Trophoblast cell (in vitro differentiated cells and primary cell): Measurements from ENCODE around the gene LNPK.
A peak's percentile ranks its signal among the peaks of the same experiment; 100 is the strongest.

Experiments
- DNase-seq, 2 donors: peaks; one replicate each; pipeline ENCODE4 v3.0.0-alpha.2; 2016
- H2AFZ ChIP-seq: 2 replicates; pipeline ENCODE4 v1.6.1; 2013; ENCODE audit warnings: low read length, moderate library complexity, mild to moderate bottlenecking; ENCODE audit not compliant: insufficient read depth, poor library complexity
- H2AK5ac ChIP-seq: 2 replicates; pipeline ENCODE4 v1.6.1; 2013; ENCODE audit warnings: mild to moderate bottlenecking, low read length
- H2BK120ac ChIP-seq: 2 replicates; pipeline ENCODE4 v1.6.1; 2013; ENCODE audit warnings: low read length, mild to moderate bottlenecking, moderate library complexity; ENCODE audit not compliant: insufficient read depth, poor library complexity
- H2BK12ac ChIP-seq: 2 replicates; pipeline ENCODE4 v1.6.1; 2013; ENCODE audit warnings: mild to moderate bottlenecking, low read length, moderate library complexity
- H2BK5ac ChIP-seq: 2 replicates; pipeline ENCODE4 v1.6.1; 2013; ENCODE audit warnings: low read length, low read depth, moderate library complexity, mild to moderate bottlenecking; ENCODE audit not compliant: poor library complexity
- H3K14ac ChIP-seq: 2 replicates; pipeline ENCODE4 v1.6.1; 2013; ENCODE audit warnings: mild to moderate bottlenecking, low read length
- H3K18ac ChIP-seq: 2 replicates; pipeline ENCODE4 v1.6.1; 2013; ENCODE audit warnings: mild to moderate bottlenecking, low read length
- H3K23ac ChIP-seq: 2 replicates; pipeline ENCODE4 v1.6.1; 2013; ENCODE audit warnings: low read length
- H3K27ac ChIP-seq: 2 replicates; pipeline ENCODE4 v1.5.1; 2013; ENCODE audit warnings: low read depth, mild to moderate bottlenecking, inconsistent platforms, low read length, moderate library complexity
- H3K27me3 ChIP-seq: 2 replicates; pipeline ENCODE4 v1.6.1; 2013; ENCODE audit warnings: inconsistent platforms, mild to moderate bottlenecking, low read length, moderate library complexity; ENCODE audit not compliant: insufficient read depth
- H3K36me3 ChIP-seq, 2 experiments: 1 replicate in 1 of 2; 2 replicates in 1 of 2; pipeline ENCODE4 v1.6.1; 2013; ENCODE audit warnings: low read length in 2 of 2, mild to moderate bottlenecking in 2 of 2, moderate library complexity in 1 of 2; ENCODE audit not compliant: insufficient read depth in 2 of 2, control insufficient read depth in 1 of 2
- H3K4ac ChIP-seq: 2 replicates; pipeline ENCODE4 v1.6.1; 2013; ENCODE audit warnings: low read depth, mild to moderate bottlenecking, low read length, moderate library complexity
- H3K4me1 ChIP-seq, 2 experiments: 1 replicate in 1 of 2; 2 replicates in 1 of 2; pipeline ENCODE4 v1.6.1; 2013; ENCODE audit warnings: low read length in 2 of 2, mild to moderate bottlenecking in 2 of 2, moderate library complexity in 1 of 2; ENCODE audit not compliant: insufficient read depth in 2 of 2, control insufficient read depth in 1 of 2
- H3K4me2 ChIP-seq: 2 replicates; pipeline ENCODE4 v1.6.1; 2013; ENCODE audit warnings: inconsistent platforms, mild to moderate bottlenecking, low read length, moderate library complexity
- H3K4me3 ChIP-seq: 2 replicates; pipeline ENCODE4 v1.5.1; 2013; ENCODE audit warnings: mild to moderate bottlenecking, low read depth, low read length, inconsistent platforms
- H3K79me1 ChIP-seq: one replicate; pipeline ENCODE4 v1.6.1; 2013; ENCODE audit warnings: low read length
- H3K79me2 ChIP-seq: 2 replicates; pipeline ENCODE4 v1.6.1; 2013; ENCODE audit warnings: low read length, mild to moderate bottlenecking; ENCODE audit not compliant: control insufficient read depth, insufficient read depth, poor library complexity
- H3K9ac ChIP-seq: 2 replicates; pipeline ENCODE4 v1.6.1; 2013; ENCODE audit warnings: mild to moderate bottlenecking, low read length
- H3K9me3 ChIP-seq: 2 replicates; pipeline ENCODE4 v1.6.1; 2013; ENCODE audit warnings: low read depth, mild to moderate bottlenecking, control low read depth, inconsistent platforms, low read length; ENCODE audit not compliant: insufficient read depth
- H4K12ac ChIP-seq: 2 replicates; pipeline ENCODE4 v1.6.1; 2013; ENCODE audit warnings: low read depth, mild to moderate bottlenecking, low read length, moderate library complexity
- H4K8ac ChIP-seq: 2 replicates; pipeline ENCODE4 v1.6.1; 2013; ENCODE audit warnings: low read depth, mild to moderate bottlenecking, low read length, moderate library complexity
- H4K91ac ChIP-seq: one replicate; pipeline ENCODE4 v1.6.1; 2013; ENCODE audit warnings: low read depth, mild to moderate bottlenecking, low read length, moderate library complexity
- WGBS: extraction: QIAGEN DNeasy Blood & Tissue Kit; methylation state at CpG from one replicate; pipeline ENCODE4 v1.1.7; 2013; ENCODE audit warnings: missing lambda C conversion rate; ENCODE audit not compliant: insufficient read length, insufficient coverage; ENCODE audit errors: extremely low coverage; 5-methylcytosine and 5-hydroxymethylcytosine counted together

The LNPK gene

DNA sequence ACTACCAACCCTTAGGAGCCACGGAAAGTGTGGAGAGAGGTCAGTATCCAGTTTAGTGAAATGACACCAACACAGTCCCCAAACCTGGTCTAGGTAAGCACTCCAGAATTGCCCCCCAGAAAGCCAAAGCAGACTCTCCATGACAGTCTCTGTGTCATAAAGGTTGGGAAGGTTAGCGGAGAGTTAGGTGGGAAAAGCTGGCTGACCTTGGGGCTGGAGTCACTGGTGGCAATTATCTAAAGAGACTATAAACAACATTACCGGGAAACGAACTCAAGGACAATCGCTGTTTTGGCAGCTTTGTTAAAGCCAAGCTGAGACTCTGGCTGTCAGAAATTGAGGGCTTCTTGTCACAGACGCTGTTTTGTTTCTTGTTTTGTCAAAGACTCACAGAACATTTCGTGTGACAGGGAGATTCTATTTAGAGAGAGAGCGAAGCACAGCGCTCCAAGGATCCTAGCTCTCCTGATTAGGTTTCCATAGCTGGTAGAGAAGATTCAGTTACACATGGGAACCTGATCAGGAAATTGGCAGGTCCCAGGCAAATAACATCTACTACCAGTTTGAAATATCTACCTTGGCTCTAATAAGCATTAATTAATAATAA is 111.3 kb downstream of the LNPK start:
- no peak overlapping the region for H2BK5ac ChIP-seq
- H2AFZ ChIP-seq = no peak overlapping the region
- no peak overlapping the region for H3K23ac ChIP-seq
- no peaks in the 10 kb centered on the region for H3K9me3 ChIP-seq
- H3K4me2 ChIP-seq = no peak overlapping the region
- H3K36me3 ChIP-seq = no peaks in the 10 kb centered on the region
- no peak overlapping the region for H4K8ac ChIP-seq
- no peak overlapping the region for H3K4ac ChIP-seq
- peaks cover 0 to 3% of the 10 kb centered on the region in 2 experiments for H3K4me1 ChIP-seq
- no peak overlapping the region for H3K4me3 ChIP-seq
- no peak overlapping the region for H2AK5ac ChIP-seq
- H3K14ac ChIP-seq = no peak overlapping the region
- no CpG with 5 or more reads among the region's 9 CpGs for WGBS
- H2BK120ac ChIP-seq = peak overlapping the region; percentile 33
- no peak overlapping the region for H3K18ac ChIP-seq
- DNase-seq = no peak
- H3K27ac ChIP-seq = no peak overlapping the region
- peaks cover 2% of the 10 kb centered on the region for H3K79me1 ChIP-seq
- H3K79me2 ChIP-seq = no peaks in the 10 kb centered on the region
- H4K91ac ChIP-seq = peak overlapping the region; percentile 24
- no peak overlapping the region for H4K12ac ChIP-seq
- H3K27me3 ChIP-seq = no peaks in the 10 kb centered on the region
- H3K9ac ChIP-seq = no peak overlapping the region
- peak overlapping the region; percentile 40 for H2BK12ac ChIP-seq

DNA sequence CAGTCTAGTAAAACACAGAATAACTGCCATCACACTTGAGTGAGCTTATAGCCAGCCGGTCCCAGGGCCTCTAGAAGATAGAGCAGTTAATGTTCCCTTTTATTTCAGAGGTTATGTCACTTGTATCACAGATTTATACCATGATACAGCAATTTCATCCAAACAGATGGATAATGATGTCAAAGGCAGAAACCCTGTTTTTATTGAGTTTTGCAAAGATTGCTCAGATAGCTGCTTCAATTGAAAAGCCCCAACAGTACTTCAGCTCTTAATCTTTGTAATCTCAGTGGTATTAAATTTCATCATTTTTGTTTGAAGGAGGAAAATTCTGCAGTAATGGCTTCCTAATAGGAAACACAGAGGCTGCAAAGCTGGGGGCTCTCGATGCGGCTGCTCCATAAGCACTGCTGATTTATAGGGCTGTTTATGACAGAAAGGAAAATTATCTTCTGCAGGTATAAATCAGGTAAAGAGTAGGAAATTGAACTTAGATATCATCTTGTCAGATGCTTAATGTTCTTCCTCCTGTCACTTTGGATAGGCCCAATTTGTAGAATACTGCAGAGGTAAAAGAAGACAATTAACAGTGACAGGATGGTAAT is 112.3 kb downstream of the LNPK start:
- Histone ChIP-seq H3K9me3 (no peaks in the 10 kb centered on the region), H2BK120ac (no peak overlapping the region), H3K4me2 (no peak overlapping the region), H3K27me3 (no peaks in the 10 kb centered on the region), H2AFZ (no peak overlapping the region), H3K79me1 (peaks cover 2% of the 10 kb centered on the region), H4K12ac (no peak overlapping the region), H3K9ac (no peak overlapping the region), H2BK12ac (no peak overlapping the region), H3K4me1 (peaks cover 0 to 3% of the 10 kb centered on the region in 2 experiments), H3K36me3 (no peaks in the 10 kb centered on the region), H4K8ac (no peak overlapping the region), H3K4me3 (no peak overlapping the region), H4K91ac (no peak overlapping the region), H3K27ac (no peak overlapping the region), H2AK5ac (no peak overlapping the region), H3K79me2 (no peaks in the 10 kb centered on the region), H2BK5ac (no peak overlapping the region), H3K14ac (no peak overlapping the region), H3K18ac (no peak overlapping the region), H3K23ac (no peak overlapping the region), H3K4ac (no peak overlapping the region)
- no CpG with 5 or more reads among the region's 3 CpGs for WGBS
- DNase-seq = no peak

DNA sequence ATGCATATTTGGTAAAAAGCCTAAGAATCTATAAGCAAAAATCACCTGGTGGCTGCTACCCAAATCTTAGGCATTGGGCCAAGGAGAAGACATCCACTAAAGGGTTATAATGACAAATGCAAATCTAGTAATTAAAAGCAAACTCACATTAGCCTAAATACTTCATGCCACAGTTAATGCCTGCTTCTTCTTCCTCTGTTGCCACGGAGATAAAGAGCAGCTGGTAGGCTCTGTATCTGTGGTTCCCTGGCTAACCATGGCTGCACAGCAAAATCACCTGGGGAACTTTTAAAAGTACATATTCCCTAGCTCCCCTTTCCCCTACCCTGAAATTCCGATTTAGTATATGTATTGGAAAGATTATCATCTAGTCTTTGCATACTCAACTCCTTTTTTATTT is 114.3 kb downstream of the LNPK start:
- peaks cover 2% of the 10 kb centered on the region for H3K79me1 ChIP-seq
- no peak overlapping the region for H3K4me3 ChIP-seq
- no peak overlapping the region for H3K27ac ChIP-seq
- H3K4me2 ChIP-seq = no peak overlapping the region
- DNase-seq = no peak
- H2BK120ac ChIP-seq = no peak overlapping the region
- no peaks in the 10 kb centered on the region for H3K36me3 ChIP-seq
- no peak overlapping the region for H2BK12ac ChIP-seq
- no peak overlapping the region for H3K9ac ChIP-seq
- H3K14ac ChIP-seq = no peak overlapping the region
- no peak overlapping the region for H3K23ac ChIP-seq
- no peaks in the 10 kb centered on the region for H3K9me3 ChIP-seq
- H3K79me2 ChIP-seq = no peaks in the 10 kb centered on the region
- no peak overlapping the region for H2AK5ac ChIP-seq
- WGBS = no CpG with 5 or more reads among the region's 2 CpGs
- H3K4ac ChIP-seq = no peak overlapping the region
- H4K8ac ChIP-seq = no peak overlapping the region
- no peak overlapping the region for H4K91ac ChIP-seq
- H3K4me1 ChIP-seq = peaks cover 0 to 3% of the 10 kb centered on the region in 2 experiments
- no peak overlapping the region for H2AFZ ChIP-seq
- H4K12ac ChIP-seq = no peak overlapping the region
- H3K27me3 ChIP-seq = no peaks in the 10 kb centered on the region
- H3K18ac ChIP-seq = no peak overlapping the region
- no peak overlapping the region for H2BK5ac ChIP-seq

DNA sequence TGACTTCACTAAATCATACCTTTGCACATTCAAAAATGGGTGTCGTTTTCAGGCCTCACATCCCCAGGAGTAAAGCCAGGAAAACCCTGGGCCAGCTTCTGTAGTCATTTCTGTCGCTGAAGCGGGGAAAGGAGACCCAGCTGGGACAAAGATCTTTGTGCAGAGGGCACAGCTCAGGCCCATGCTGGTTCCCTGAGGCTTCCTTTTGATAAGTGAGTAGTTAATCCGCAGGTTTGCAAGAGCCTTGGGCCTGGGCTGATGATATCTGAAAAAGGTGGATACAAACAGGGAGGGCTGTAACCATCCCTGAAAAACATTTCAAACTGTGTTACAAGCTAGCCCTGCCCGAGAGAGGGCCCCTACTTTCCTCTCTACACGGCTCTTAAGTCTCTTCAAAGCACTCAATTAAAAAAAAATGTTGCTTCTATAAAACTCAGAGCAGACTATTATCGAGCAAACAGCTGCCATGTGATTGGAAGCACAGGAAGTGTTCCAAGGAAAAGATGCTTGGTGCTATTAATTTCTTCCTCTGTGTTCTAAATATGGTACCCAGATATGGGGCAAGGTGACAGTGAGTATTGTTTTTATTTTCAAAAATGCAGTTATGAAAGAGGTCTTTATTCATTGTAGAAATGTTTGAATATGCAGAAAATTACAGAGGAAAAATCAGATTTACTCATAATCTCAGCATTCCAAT is 117.2 kb downstream of the LNPK start:
- H3K36me3 ChIP-seq = no peaks in the 10 kb centered on the region
- no peak overlapping the region for H4K91ac ChIP-seq
- H2BK120ac ChIP-seq = no peak overlapping the region
- H3K27me3 ChIP-seq = no peaks in the 10 kb centered on the region
- H2BK5ac ChIP-seq = no peak overlapping the region
- no peak overlapping the region for H3K9ac ChIP-seq
- WGBS = no CpG with 5 or more reads among the region's 7 CpGs
- peaks cover 2% of the 10 kb centered on the region for H3K79me1 ChIP-seq
- no peak overlapping the region for H2AK5ac ChIP-seq
- H4K12ac ChIP-seq = no peak overlapping the region
- H3K79me2 ChIP-seq = no peaks in the 10 kb centered on the region
- H2BK12ac ChIP-seq = no peak overlapping the region
- H3K27ac ChIP-seq = no peak overlapping the region
- no peak overlapping the region for H4K8ac ChIP-seq
- no peak overlapping the region for H3K4me3 ChIP-seq
- H3K4me2 ChIP-seq = no peak overlapping the region
- no peak overlapping the region for H3K23ac ChIP-seq
- DNase-seq = no peak
- no peak overlapping the region for H3K18ac ChIP-seq
- no peaks in the 10 kb centered on the region for H3K4me1 ChIP-seq
- no peak overlapping the region for H3K14ac ChIP-seq
- H2AFZ ChIP-seq = no peak overlapping the region
- no peaks in the 10 kb centered on the region for H3K9me3 ChIP-seq
- no peak overlapping the region for H3K4ac ChIP-seq
